ENCODE data around the gene NOTCH1. TPM values are rescaled to one million over a fixed set of nuclear protein-coding genes. Genes with fewer than 3 reads are reported as not detected.
"Not testable (repeated sequence)": the region's sequence is repeated elsewhere in the genome, so short reads cannot be mapped to it uniquely, and the experiment has no call there.

The NOTCH1 gene
- total RNA-seq, 1 experiment from 2014 or later = 3.2 TPM

- in situ Hi-C loops (cut with HindIII; ENCODE audit: low pct_unique_long_range_greater_than_20kb, low sequenced_read_pairs) = no loop called here
- DNase-seq (ENCODE audit: low read depth, low spot score) = no peak
Measured at GRCh38 chr9:136567651-136568287, 21.9 kb upstream of the NOTCH1 start.

- in situ Hi-C loops (cut with HindIII; ENCODE audit: low pct_unique_long_range_greater_than_20kb, low sequenced_read_pairs) = no loop called here
- DNase-seq (ENCODE audit: low read depth, low spot score) = no peak
Measured at GRCh38 chr9:136566901-136567300, 21.1 kb upstream of the NOTCH1 start.

- no peak for DNase-seq (ENCODE audit: low read depth, low spot score)
- in situ Hi-C loops (cut with HindIII; ENCODE audit: low pct_unique_long_range_greater_than_20kb, low sequenced_read_pairs) = no loop called here
Measured at GRCh38 chr9:136566553-136566895, 20.7 kb upstream of the NOTCH1 start.

GRCh38 chr9:136565715-136566552 is 20.1 kb upstream of the NOTCH1 start:
- in situ Hi-C loops (cut with HindIII; ENCODE audit: low pct_unique_long_range_greater_than_20kb, low sequenced_read_pairs) = no loop called here

GRCh38 chr9:136565086-136565714 is 19.4 kb upstream of the NOTCH1 start:
- in situ Hi-C loops (cut with HindIII; ENCODE audit: low pct_unique_long_range_greater_than_20kb, low sequenced_read_pairs) = no loop called here
- DNase-seq (ENCODE audit: low read depth, low spot score) = no peak

More at GRCh38 chr9:136565715-136566552, 20.1 kb upstream of the NOTCH1 start:
- no peak for DNase-seq (ENCODE audit: low read depth, low spot score)

GRCh38 chr9:136564379-136564988 is 18.6 kb upstream of the NOTCH1 start:
- in situ Hi-C loops (cut with HindIII; ENCODE audit: low pct_unique_long_range_greater_than_20kb, low sequenced_read_pairs) = no loop called here
- DNase-seq (ENCODE audit: low read depth, low spot score) = no peak

- no peak for DNase-seq (ENCODE audit: low read depth, low spot score)
- in situ Hi-C loops (cut with HindIII; ENCODE audit: low pct_unique_long_range_greater_than_20kb, low sequenced_read_pairs) = no loop called here
Measured at GRCh38 chr9:136563646-136564325, 17.9 kb upstream of the NOTCH1 start.

- in situ Hi-C loops (cut with HindIII; ENCODE audit: low pct_unique_long_range_greater_than_20kb, low sequenced_read_pairs) = no loop called here
- no peak for DNase-seq (ENCODE audit: low read depth, low spot score)
Measured at GRCh38 chr9:136562746-136563495, 17.1 kb upstream of the NOTCH1 start.

GRCh38 chr9:136561779-136562178 is 15.9 kb upstream of the NOTCH1 start:
- DNase-seq (ENCODE audit: low read depth, low spot score) = no peak
- in situ Hi-C loops (cut with HindIII; ENCODE audit: low pct_unique_long_range_greater_than_20kb, low sequenced_read_pairs) = no loop called here

GRCh38 chr9:136560586-136560985 is 14.7 kb upstream of the NOTCH1 start:
- in situ Hi-C loops (cut with HindIII; ENCODE audit: low pct_unique_long_range_greater_than_20kb, low sequenced_read_pairs) = no loop called here
- DNase-seq (ENCODE audit: low read depth, low spot score) = no peak

- in situ Hi-C loops (cut with HindIII; ENCODE audit: low pct_unique_long_range_greater_than_20kb, low sequenced_read_pairs); DNase-seq (ENCODE audit: low read depth, low spot score): not testable (repeated sequence)
Measured at GRCh38 chr9:136559371-136559770, 13.5 kb upstream of the NOTCH1 start.

- DNase-seq (ENCODE audit: low read depth, low spot score); in situ Hi-C loops (cut with HindIII; ENCODE audit: low pct_unique_long_range_greater_than_20kb, low sequenced_read_pairs): not testable (repeated sequence)
Measured at GRCh38 chr9:136558846-136559245, 13.0 kb upstream of the NOTCH1 start.

- no peak for DNase-seq (ENCODE audit: low read depth, low spot score)
- in situ Hi-C loops (cut with HindIII; ENCODE audit: low pct_unique_long_range_greater_than_20kb, low sequenced_read_pairs) = no loop called here
Measured at GRCh38 chr9:136558373-136558772, 12.5 kb upstream of the NOTCH1 start.

GRCh38 chr9:136557036-136557435 is 11.2 kb upstream of the NOTCH1 start:
- DNase-seq (ENCODE audit: low read depth, low spot score) = no peak
- in situ Hi-C loops (cut with HindIII; ENCODE audit: low pct_unique_long_range_greater_than_20kb, low sequenced_read_pairs) = no loop called here

GRCh38 chr9:136556166-136556565 is 10.3 kb upstream of the NOTCH1 start:
- in situ Hi-C loops (cut with HindIII; ENCODE audit: low pct_unique_long_range_greater_than_20kb, low sequenced_read_pairs) = no loop called here
- DNase-seq (ENCODE audit: low read depth, low spot score) = no peak

GRCh38 chr9:136554870-136555269 is 9.0 kb upstream of the NOTCH1 start:
- DNase-seq (ENCODE audit: low read depth, low spot score) = no peak
- in situ Hi-C loops (cut with HindIII; ENCODE audit: low pct_unique_long_range_greater_than_20kb, low sequenced_read_pairs) = no loop called here

- in situ Hi-C loops (cut with HindIII; ENCODE audit: low pct_unique_long_range_greater_than_20kb, low sequenced_read_pairs) = no loop called here
- no peak for DNase-seq (ENCODE audit: low read depth, low spot score)
Measured at GRCh38 chr9:136553581-136553980, 7.7 kb upstream of the NOTCH1 start.
